Esophagus (tissue), 2 donors: ENCODE measurements around the gene IFI30. TPM values are rescaled to one million over a fixed set of nuclear protein-coding genes. Genes with fewer than 3 reads are reported as not detected.

Experiments used
- H3K27ac ChIP-seq, 2 donors: one replicate each; pipeline ENCODE4 v1.5.1; 2013; ENCODE audit warnings: low read depth in 2 of 2, mild to moderate bottlenecking in 2 of 2, inconsistent platforms in 1 of 2, low read length in 1 of 2, moderate library complexity in 1 of 2
- H3K27me3 ChIP-seq, 2 donors: one replicate each; pipeline ENCODE4 v1.6.1; 2013; ENCODE audit warnings: low read length in 2 of 2, control low read depth in 1 of 2, mild to moderate bottlenecking in 1 of 2; ENCODE audit not compliant: insufficient read depth in 2 of 2, control insufficient read depth in 1 of 2
- H3K36me3 ChIP-seq, 2 donors: one replicate each; pipeline ENCODE4 v1.6.1; 2013; ENCODE audit warnings: low read length in 1 of 2; ENCODE audit not compliant: control insufficient read depth in 2 of 2, insufficient read depth in 2 of 2
- H3K4me1 ChIP-seq, 2 donors: one replicate each; pipeline ENCODE4 v1.6.1; 2013; ENCODE audit warnings: low read length in 1 of 2; ENCODE audit not compliant: control insufficient read depth in 2 of 2, insufficient read depth in 2 of 2
- H3K4me3 ChIP-seq, 2 donors: one replicate each; pipeline ENCODE4 v1.5.1; 2013; ENCODE audit warnings: low read length in 2 of 2, mild to moderate bottlenecking in 2 of 2, low read depth in 1 of 2, moderate library complexity in 1 of 2
- H3K9me3 ChIP-seq, 2 donors: one replicate each; pipeline ENCODE4 v1.6.1; 2013; ENCODE audit warnings: mild to moderate bottlenecking in 2 of 2, low read depth in 1 of 2, low read length in 1 of 2, moderate library complexity in 1 of 2; ENCODE audit not compliant: control insufficient read depth in 2 of 2, insufficient read depth in 1 of 2
- WGBS, 2 donors: extraction: QIAGEN DNeasy Blood & Tissue Kit; methylation state at CpG; one replicate each; pipeline ENCODE4 v1.1.7; 2013; 5-methylcytosine and 5-hydroxymethylcytosine counted together
- polyA plus RNA-seq, 2 donors: library from polyadenylated mRNA; stranded (reverse); fragments of 200-250 nt; gene quantifications; one replicate each; pipeline ENCODE4 v1.2.3, GENCODE V29; 2013
- donor health status: healthy with polysubstance abuse.
- donor health status: Bipolar disorder and iron deficiency.

Gene IFI30
- polyA plus RNA-seq, 2 donors, result 9.9 to 29.3 TPM

DNA sequence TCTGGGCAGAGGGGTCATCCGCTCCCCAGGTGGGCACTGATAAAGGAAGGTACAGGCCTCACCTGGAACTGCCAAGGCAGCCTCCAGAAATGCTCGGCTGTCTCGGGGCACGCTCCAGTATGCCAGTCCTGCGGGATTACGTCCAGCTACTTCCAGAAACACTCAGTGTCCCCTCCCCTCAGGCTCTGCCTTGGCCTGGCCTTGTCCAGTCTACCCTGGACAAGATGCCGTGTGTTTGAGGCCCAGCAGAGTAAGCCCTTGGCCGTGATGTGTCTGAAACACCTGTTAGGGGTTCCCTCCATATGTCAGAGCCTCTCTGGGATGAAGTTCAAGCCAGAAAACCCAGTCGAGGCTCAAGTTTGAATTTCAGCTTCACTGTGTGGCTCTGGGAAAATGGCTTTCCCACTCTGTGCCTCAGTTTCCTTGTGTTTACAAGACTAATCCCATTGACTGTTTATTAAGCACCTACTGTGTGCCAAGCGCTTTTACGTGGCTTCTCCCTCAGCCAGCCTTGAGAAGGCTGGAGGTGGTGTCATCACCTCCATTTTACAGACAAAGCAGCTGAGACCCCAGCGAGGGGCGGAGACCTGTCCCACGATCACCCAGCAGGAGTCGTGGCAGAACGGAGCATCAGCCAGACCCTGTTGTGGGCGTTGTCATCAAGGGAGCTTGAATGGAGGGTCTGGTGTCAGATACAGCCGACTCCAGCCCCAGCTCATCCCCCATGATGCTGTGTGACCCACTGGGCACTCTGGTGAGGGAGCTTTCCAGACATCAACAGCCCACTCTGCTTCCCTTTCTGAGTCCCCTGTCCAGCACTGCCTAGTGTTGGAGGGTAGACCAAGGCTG lies 22.6 kb upstream of the IFI30 start:
- WGBS, 2 donors, result 78 to 89% methylated on average over 18 of the region's 18 CpGs
- H3K27ac ChIP-seq, result no peak overlapping the region
- H3K36me3 ChIP-seq, result peaks cover 0 to 4% of the 10 kb centered on the region in 2 donors

DNA sequence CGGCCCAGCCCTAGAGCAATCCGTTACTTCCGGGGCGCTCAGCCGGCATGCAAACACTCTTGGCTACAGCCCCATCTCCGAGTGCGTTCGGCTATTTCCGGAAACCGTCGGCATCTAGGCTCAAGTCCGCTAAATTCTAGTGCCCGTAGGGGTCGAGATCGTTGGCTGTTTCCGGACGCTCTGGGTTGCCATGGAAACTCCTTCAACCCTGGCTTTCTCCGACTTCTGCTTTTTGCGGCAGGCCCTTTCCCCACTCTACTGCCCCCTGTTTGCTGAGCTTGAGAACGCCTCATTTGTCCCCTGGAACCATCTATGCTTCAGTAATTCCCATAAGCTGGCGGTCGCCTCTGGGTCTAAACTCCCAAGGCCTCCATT lies 21.2 kb upstream of the IFI30 start:
- peaks cover 7 to 26% of the 10 kb centered on the region in 2 donors for H3K4me1 ChIP-seq
- no peaks in the 10 kb centered on the region for H3K9me3 ChIP-seq
- H3K36me3 ChIP-seq, result no peaks in the 10 kb centered on the region
- 0% methylated on average over 22 of the region's 22 CpGs for WGBS, 2 donors
- no peaks in the 10 kb centered on the region for H3K27me3 ChIP-seq
- peak overlapping the region; percentile 72 to 90 for H3K4me3 ChIP-seq
- peak overlapping the region; percentile 87 to 91 for H3K27ac ChIP-seq

More for the DNA sequence above, 22.6 kb upstream of the IFI30 start:
- H3K27me3 ChIP-seq, result no peaks in the 10 kb centered on the region
- peaks cover 7 to 15% of the 10 kb centered on the region in 2 donors for H3K4me1 ChIP-seq
- H3K9me3 ChIP-seq, result no peaks in the 10 kb centered on the region
- no peak overlapping the region for H3K4me3 ChIP-seq

DNA sequence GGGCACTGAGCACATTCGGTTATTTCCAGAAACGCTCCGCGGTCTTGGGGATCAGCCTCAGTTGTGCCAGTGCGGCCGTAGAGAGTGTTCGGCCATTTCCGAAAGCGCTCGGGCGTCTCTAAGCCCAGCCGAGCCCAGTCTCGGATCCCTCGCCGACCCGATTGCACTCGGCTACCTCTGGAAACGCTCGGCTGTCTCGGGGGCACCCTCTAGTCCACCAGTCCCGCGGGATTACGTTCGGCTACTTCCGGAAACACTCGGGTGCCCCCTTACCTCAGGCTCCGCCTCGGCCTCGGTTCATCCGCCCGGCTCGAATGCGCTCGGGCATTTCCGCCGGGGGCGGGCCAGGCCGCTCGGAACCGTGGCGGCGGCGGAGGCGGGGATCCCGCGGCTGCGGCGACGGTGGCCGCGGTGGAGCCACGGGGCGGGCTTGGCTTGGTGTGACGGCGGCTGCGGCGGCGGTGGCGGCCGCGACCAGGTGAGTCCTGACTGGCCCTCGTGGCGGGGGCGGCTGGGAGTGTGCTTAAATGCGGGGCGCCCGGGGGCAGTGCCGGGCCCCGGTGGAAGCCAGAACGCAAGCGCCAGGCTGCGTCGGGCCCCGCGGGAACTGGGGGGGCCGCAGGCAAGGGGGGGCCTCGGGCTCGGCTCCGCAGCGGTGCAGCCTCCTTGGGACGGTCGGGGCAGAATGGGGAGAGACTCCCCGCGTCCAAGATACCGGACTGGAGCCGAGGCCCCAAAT lies 20.6 kb upstream of the IFI30 start, which contains the start of gene PIK3R2:
PIK3R2 (plus strand) TSS at position 347 of the 739 bp plus-strand sequence. CDS start 2,717 bp downstream, outside the sequence.
- H3K4me3 ChIP-seq, result peak within 1 kb of the TSS; percentile 72 to 90
- WGBS, 2 donors, result 0 to 1% methylated on average over 82 to 86 of the region's 86 CpGs
- H3K27ac ChIP-seq, result peak within 1 kb of the TSS; percentile 87 to 91
- H3K27me3 ChIP-seq, result no peaks in the 10 kb centered on the region
- H3K4me1 ChIP-seq, result peaks cover 7 to 28% of the 10 kb centered on the region in 2 donors
- H3K9me3 ChIP-seq, result no peaks in the 10 kb centered on the region
- no peaks in the 10 kb centered on the region for H3K36me3 ChIP-seq

DNA sequence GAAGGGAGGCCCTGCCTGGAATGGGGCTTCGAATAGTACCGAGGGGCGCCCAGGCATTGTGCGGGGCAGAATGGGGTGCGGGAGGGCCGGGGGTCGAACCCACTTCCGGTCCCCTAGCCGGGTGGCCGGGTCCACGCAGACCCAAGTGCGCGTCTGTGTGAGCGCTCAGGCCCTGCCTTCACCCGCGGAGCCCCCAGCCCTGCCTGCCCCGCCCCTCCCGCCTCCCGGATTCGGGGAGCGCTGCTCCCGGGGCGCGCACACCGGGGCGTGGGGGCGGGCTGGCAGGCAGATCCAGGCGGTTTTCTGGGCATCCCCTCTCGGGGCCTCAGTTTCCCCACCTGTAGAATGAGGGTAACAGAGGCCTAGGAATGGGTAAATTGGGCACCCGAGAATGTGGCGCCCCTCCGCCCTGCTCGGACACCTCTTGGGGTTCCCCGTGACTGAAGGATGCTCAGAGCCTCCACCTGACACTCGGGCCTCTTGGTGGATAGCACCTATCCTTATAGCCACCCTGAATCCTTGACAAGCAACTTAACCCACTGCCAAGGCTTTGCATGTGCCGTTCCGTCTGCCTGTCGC lies 20.0 kb upstream of the IFI30 start:
- 2 to 3% methylated on average over 29 to 38 of the region's 38 CpGs for WGBS, 2 donors
- Histone ChIP-seq H3K27me3 (no peaks in the 10 kb centered on the region), H3K4me1 (peaks cover 7 to 28% of the 10 kb centered on the region in 2 donors), H3K36me3 (no peaks in the 10 kb centered on the region), H3K9me3 (no peaks in the 10 kb centered on the region), H3K4me3 (peak overlapping the region; percentile 72 to 90), H3K27ac (peak overlapping the region; percentile 87 to 91)

DNA sequence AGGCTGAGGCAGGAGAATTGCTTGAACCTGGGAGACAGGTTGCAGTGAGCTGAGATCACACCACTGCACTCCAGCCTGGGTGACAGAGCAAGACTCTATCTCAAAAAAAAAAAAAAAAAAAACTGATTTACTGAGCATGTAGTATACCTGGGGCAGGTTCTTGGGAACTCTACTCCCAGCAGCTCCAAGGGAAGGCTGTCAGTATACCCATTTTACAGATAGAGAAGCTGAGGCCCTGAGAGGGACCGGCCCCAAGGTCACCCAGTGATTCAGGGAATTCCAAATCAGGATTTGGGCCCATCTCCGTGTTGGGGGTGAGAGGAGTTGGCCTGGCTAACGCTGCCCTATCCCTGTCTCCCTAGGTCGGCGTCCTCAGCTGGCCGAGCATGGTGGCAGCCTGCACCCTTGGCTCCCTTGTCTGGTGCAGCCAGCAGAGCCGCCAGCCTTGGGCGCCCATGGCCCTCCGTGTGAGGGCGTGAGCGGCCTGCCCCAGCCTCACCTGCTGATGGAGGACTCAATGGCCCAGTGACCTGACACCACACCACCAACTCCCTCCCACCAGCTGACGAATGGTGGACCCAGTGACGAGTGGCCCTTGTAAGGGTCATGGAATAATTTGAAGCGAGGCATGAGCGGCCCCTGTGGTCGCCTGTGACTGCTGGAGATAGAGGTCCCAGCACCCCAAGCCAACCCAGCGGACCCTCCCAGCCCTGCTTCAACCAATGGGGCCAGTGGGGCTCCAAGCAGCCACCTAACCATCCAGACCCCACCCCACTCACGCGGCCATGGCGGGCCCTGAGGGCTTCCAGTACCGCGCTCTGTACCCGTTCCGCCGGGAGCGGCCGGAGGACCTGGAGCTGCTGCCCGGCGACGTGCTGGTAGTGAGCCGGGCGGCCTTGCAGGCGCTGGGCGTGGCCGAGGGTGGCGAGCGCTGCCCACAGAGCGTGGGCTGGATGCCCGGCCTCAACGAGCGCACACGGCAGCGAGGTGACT lies 18.2 kb upstream of the IFI30 start:
- H3K9me3 ChIP-seq, result no peaks in the 10 kb centered on the region
- no peaks in the 10 kb centered on the region for H3K27me3 ChIP-seq
- H3K4me3 ChIP-seq, result no peak overlapping the region
- H3K4me1 ChIP-seq, result peaks cover 10 to 28% of the 10 kb centered on the region in 2 donors
- peak overlapping the region; percentile 50 to 96 for H3K27ac ChIP-seq
- H3K36me3 ChIP-seq, result no peaks in the 10 kb centered on the region
- 67 to 77% methylated on average over 43 of the region's 43 CpGs for WGBS, 2 donors

DNA sequence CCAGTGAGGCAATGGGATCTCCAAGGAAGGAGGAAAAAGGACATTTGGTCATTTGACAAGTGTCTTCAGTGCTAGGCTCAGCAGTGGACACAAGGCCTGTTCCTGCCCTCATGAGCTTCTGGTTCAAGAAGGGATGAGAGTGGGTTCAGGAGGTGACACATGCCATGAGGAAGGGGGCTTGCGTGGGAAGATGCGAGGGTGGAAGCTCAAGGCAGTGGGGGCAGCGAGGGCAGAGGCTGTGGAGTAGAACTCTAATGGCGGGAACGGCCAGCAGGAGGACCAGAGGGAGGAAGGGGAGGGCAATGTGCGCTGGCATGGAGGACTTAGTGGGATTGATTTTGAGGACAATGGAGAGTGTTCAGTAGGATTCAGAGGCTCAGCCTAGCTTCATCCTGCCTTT lies 17.3 kb upstream of the IFI30 start:
- peaks cover 14 to 34% of the 10 kb centered on the region in 2 donors for H3K4me1 ChIP-seq
- H3K4me3 ChIP-seq, result no peak overlapping the region
- no peaks in the 10 kb centered on the region for H3K36me3 ChIP-seq
- no peaks in the 10 kb centered on the region for H3K27me3 ChIP-seq
- H3K27ac ChIP-seq, result peak overlapping the region; percentile 50 to 96
- 76 to 77% methylated on average over 5 to 6 of the region's 6 CpGs for WGBS, 2 donors
- H3K9me3 ChIP-seq, result no peaks in the 10 kb centered on the region

DNA sequence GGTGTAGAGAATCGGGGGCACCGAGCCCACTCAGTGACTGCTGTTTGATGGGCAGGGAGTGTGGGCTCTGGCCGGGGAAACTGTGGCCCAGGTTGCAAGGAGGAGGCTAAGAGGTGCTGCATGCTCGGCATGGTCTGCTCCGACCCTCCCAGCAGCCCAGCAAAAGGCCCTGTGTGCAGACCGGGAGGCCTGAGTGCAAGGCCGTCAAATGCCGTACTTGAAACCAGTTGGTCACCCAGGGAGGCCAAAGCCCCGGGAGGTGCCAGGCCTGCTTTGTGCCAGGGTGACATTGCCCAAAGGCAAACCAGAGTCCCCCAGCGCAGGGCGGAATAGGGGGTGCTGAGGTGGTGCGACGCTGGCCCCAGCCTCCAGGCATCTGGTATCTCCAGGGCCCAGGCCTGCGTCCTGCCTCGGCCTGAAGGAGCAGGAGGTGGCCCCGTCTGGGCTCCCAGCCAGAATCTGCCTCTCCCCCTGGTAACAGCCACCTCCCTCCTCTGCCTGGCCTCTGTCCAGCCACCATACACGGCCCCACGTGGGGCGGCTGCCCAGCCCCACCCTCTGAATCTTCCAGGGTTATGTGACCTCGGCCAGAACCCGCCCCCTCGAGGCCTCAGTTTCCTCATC lies 16.7 kb upstream of the IFI30 start:
- Histone ChIP-seq H3K27ac (peak overlapping the region; percentile 86 to 96), H3K9me3 (no peaks in the 10 kb centered on the region), H3K4me1 (peaks cover 14 to 40% of the 10 kb centered on the region in 2 donors), H3K4me3 (no peak overlapping the region), H3K36me3 (peaks cover 0 to 4% of the 10 kb centered on the region in 2 donors), H3K27me3 (no peaks in the 10 kb centered on the region)
- WGBS, 2 donors, result 26 to 32% methylated on average over 21 to 22 of the region's 22 CpGs

DNA sequence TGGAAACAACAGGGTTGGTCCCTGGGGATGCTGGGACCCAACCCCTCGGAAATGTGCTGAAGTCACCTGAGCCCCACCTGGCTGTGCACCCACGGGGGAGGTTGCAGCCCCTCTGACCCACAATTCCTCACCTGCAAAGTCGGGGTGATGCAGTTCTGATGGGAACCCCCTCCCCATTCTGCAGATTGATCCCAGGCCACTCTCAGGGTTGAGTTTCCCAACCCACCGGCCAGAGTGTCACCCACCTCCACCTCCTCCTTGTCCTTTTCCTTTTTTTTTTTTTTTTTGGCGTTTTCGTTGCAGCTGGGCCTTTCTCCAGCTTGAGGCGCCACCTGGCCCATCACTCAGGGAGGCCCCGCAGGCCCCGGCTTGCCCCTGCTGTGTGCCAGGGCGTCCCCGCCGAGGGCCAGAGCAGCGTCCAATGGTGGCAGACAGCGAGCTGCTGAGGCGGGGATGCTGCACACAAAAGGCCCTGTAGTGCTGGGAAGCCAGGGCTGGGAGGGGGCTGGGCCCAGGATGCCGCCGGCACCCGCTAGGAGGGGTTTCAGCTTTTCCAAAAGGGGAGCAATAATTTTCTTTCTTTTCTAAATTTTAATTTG lies 16.0 kb upstream of the IFI30 start:
- Histone ChIP-seq H3K27ac (peak overlapping the region; percentile 86 to 96), H3K4me3 (no peak overlapping the region), H3K9me3 (no peaks in the 10 kb centered on the region), H3K27me3 (no peaks in the 10 kb centered on the region), H3K36me3 (peaks cover 0 to 8% of the 10 kb centered on the region in 2 donors), H3K4me1 (peaks cover 14 to 40% of the 10 kb centered on the region in 2 donors)
- 23 to 30% methylated on average over 16 to 18 of the region's 18 CpGs for WGBS, 2 donors
